ENCODE results near the gene CACNB4.
A peak's percentile ranks its signal among the peaks of the same experiment; 100 is the strongest.
"Not testable (repeated sequence)": the region's sequence is repeated elsewhere in the genome, so short reads cannot be mapped to it uniquely, and the experiment has no call there.

CACNB4 gene

GRCh38 chr2:151891566-151892194 is 207.2 kb downstream of the CACNB4 start:
- no peak for FAIRE-seq

DNA sequence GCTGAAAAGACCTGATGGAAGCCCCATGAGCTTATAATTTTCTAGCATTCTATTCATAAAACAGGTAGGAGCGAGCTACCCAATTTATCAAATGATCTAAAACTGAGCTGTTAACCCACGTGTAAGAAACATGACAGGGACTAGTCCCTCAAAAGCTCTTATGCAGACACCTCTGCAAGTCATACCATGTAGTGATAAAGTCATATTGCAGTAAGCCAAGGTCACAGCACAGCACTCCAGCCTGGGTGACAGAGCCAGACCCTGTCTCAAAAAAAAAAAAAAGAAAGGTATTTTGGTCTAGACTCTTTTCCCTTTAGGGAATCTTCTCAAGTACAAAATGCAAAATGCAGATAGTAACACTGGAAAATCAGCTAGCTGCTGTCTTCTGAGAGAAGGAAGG is 211.7 kb downstream of the CACNB4 start:
- no peak for FAIRE-seq

- FAIRE-seq = no peak
Measured at GRCh38 chr2:151886241-151886640, 212.6 kb downstream of the CACNB4 start.

GRCh38 chr2:151882786-151883445 is 215.9 kb downstream of the CACNB4 start:
- FAIRE-seq = no peak

- no peak for FAIRE-seq
Measured at GRCh38 chr2:151881342-151881741, 217.5 kb downstream of the CACNB4 start.

DNA sequence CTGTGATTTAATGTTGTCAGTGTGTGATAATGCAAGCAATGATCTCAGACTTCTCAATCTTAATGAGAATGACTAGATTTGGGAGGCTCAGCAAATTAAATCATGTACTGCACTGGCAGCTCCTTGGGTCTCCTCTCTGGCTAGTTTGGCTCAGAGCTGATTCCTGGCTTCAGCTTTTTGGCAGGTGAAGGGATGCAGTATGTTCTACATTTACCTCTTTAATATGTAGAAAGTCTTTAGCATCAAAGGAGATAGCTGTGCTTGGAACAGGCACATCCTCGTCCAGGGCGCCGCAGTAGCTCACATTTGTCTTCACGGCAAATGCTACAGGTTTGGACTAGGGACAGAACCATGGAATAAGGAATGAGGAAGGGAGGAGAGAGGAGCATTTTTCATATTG is 218.3 kb downstream of the CACNB4 start:
- no peak for FAIRE-seq

GRCh38 chr2:151878655-151879563 is 219.9 kb downstream of the CACNB4 start:
- no peak for FAIRE-seq

GRCh38 chr2:151878204-151878603 is 220.6 kb downstream of the CACNB4 start:
- FAIRE-seq = no peak

DNA sequence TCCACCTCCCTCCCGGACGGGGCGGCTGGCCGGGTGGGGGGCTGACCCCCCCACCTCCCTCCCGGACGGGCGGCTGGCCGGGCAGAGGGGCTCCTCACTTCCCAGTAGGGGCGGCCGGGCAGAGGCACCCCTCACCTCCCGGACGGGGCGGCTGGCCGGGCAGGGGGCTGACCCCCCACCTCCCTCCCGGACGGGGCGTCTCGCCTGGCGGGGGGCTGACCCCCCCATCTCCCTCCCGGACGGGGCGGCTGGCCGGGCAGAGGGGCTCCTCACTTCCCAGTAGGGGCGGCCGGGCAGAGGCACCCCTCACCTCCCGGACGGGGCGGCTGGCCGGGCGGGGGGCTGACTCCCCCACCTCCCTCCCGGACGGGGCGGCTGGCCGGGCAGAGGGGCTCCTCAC is 223.2 kb downstream of the CACNB4 start:
- not testable (repeated sequence) for FAIRE-seq

DNA sequence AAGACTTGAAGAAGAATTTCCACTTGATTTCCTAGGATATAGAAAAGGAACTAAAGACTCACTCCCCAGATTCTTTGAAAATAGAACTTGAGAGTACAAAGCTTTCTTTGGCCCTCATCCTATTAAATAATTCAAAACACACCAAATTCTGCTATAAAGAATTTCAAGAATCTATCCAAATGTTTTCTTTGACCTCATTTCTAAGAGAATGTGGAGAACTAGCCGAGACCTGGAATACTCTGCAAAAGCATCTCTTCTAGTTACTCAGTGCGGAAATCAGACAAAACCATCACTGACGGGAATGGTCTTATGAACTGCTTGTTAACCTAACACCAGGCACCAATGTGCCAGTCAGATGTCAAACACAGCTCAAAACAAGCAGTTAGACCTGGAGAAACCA is 226.4 kb downstream of the CACNB4 start:
- no peak for FAIRE-seq

DNA sequence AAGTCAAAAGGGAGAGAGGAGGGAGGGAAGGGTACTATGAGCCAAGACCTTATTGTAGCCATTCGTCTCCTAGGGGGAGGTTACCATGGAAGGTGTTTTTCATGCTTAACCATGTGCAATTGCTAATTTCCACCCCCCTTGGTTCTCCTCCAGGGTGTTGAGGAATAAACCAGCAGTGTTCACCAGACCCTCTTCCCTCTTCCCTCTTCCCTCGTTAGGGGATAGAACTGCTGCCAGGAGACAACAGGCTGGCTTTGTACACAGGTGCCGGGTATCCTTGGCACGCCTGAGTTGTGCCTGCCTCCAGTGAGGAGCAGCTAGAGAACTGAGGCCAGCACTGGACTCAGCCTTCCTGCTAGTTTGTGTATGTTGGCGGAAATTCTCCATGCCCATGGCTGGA is 229.6 kb downstream of the CACNB4 start:
- no peak for FAIRE-seq

DNA sequence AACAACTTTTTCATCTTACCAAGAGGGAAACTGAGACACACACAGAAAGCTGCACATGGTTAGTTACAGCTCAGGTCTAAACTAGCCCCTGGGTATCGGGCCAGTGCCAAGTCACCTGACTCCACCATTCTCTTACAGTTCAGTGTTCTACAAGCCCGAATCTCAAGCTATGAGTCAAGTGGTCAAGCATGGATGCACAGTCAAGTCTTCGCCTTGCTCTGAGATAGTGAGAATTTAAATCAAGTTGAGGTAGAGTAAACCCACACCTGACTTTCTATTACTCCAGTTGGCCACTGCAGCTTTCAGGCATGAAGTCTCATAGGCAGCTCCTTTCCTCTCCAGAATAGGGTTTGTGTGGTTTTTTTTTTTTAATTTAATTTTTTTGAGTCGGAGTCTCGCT is 236.1 kb downstream of the CACNB4 start:
- no peak for FAIRE-seq

DNA sequence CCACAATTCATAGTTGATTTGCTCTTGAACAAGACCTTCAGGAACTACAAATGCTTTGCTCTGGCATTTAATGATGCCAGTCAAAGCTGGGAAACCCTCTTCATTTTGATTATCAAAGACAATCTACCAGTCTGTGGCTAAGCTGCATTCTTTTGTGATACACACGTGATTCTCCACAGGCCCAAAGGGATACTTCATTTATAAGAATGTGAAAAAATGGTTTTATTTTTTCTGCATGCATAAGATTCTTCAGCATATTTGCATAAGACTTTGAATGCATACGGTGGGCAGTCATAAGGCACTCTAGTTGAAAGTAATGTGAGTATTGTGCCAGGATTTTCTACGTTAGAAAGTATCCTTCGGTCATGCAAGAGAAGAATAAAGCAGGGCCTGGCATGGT is 237.7 kb downstream of the CACNB4 start:
- FAIRE-seq = no peak

GRCh38 chr2:151860613-151861146 is 238.2 kb downstream of the CACNB4 start:
- FAIRE-seq = no peak

- no peak for FAIRE-seq
Measured at GRCh38 chr2:151860210-151860609, 238.6 kb downstream of the CACNB4 start.

- no peak for FAIRE-seq
Measured at GRCh38 chr2:151857650-151858049, 241.2 kb downstream of the CACNB4 start.

DNA sequence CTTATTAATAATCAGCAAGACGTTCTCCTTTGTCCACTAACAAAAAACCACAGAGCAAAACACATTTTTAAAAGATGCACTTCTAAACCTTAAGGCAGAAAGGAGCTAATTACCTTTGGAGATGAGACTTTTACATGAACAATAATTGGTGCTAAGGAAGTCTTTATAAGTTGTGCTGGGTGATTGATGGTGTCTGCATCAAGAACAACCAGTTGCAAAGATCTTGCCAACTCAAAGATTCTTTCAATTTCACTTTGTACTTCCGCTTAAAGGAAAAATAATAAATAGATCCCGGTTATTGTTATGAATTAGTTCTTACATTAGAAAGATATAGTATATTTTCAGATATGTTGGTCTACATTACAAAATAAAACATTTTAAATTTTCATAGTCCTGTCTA is 243.7 kb downstream of the CACNB4 start:
- FAIRE-seq = no peak

GRCh38 chr2:151853070-151853758 is 245.6 kb downstream of the CACNB4 start:
- peak; percentile 45 for FAIRE-seq

GRCh38 chr2:151852260-151853069 is 246.4 kb downstream of the CACNB4 start:
- FAIRE-seq = no peak

DNA sequence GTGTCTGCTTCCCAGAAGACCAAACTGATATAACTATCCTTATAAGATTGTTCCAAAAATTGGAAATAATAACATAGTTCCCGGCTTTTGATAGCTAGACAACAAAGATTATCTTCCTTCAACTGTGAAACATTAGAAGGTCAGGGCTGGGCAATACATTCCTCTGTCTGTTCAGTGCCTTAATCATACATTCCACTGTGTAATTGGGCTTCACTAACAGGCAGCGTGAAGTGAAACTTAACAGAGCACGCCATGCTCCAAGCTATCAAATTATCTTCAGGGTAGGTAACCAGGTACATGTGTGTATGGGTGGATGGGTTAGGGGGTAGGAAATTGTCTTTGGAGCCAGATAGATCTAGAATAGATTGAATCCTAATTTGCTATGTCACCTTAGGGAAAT is 247.1 kb downstream of the CACNB4 start:
- FAIRE-seq = no peak

DNA sequence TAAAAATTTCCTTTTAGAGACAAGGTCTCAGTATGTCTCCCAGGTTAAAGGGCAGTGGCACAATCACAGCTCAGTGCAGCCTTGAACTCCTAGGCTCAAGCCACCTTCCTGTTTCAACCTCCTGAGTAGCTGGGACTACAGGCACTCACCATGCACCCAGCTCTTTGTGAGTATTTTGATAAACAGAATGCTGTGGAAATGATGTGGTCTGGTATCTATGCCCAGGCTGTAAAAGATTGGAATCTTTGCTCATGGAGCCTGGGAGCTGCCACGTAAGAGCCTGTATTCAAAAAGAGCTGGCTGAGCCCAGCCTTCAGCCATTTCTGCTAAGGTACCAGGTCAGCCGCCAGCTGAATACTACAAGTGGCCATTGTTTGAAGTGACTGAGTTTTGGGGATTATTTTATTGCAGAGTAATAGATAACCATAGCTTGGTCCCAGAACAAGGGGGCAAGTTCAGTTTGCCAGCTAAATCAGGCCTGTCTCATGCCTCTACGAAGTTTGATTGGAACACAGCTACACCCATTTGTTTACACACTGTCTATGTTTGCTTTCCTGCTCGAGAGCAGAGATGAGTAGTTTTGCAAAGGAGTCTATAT is 249.3 kb downstream of the CACNB4 start:
- FAIRE-seq = no peak

DNA sequence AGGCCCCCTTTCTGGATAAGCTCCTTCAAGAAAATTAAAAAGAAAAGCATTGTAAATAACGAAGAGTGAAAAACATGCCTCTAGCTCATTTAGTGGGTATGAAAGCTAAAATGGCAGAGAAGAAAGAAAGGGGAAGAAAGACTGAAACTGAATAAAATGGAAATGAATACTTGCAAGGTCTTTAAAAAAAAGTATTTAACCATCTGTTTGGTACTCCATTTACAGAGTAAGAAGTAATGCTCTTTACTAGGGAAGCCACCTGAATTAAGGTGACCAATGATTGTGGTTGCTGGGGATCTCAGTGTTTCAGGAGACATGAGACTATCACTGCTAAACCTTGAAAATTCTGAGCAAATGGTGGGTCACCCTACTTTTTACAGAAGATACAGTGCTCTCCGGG is 253.0 kb downstream of the CACNB4 start:
- no peak for FAIRE-seq

All from islet of Langerhans (tissue), 1 donor.